ENCODE measurements around the gene NOP9.

- no peak for TF ChIP-seq CTCF (IDR thresholded peaks at IDR 0.05)
- no peak for TF ChIP-seq POLR2A (IDR thresholded peaks at IDR 0.05)
- TF ChIP-seq EP300 (IDR thresholded peaks at IDR 0.05): no peak
These were observed 41.5 kb upstream of the NOP9 start for GRCh38 chr14:24258119-24258518.

All from gastroesophageal sphincter (tissue), 3 donors.